HEK293 (cell line): ENCODE measurements around the gene NR1H2.

Source experiments
- CTCF ChIA-PET: fragments of 350-600 bp; formaldehyde crosslinking; extraction: SDS; loops from one replicate; lab custom pipeline; 2021; ENCODE audit warnings: antibody characterized with exemption; lab: Yijun Ruan, JAX
- POLR2A ChIA-PET: fragments of 300-600 bp; formaldehyde crosslinking; extraction: SDS; loops from one replicate; lab custom pipeline; 2020; ENCODE audit warnings: antibody characterized with exemption, inconsistent platforms; lab: Yijun Ruan, JAX
- H3K27ac ChIP-seq: fragments of 200-500 bp; sonication (Bioruptor generic); 2 replicates; pipeline ENCODE4 v1.5.1; 2014; ENCODE audit warnings: low read depth, low read length, control low read depth, inconsistent platforms; ENCODE audit errors: extremely low read depth
- H3K36me3 ChIP-seq, 2 experiments: fragments of 200-500 bp in 1 of 2; sonication (Bioruptor generic) in 1 of 2; 1 replicate in 1 of 2; 2 replicates in 1 of 2; pipeline ENCODE4 v1.5.1; 2014 to 2017; ENCODE audit warnings: inconsistent platforms in 2 of 2, low read length in 2 of 2; ENCODE audit not compliant: control insufficient read depth in 2 of 2, insufficient read depth in 1 of 2
- H3K4me1 ChIP-seq: fragments of 200-500 bp; sonication (Bioruptor generic); 2 replicates; pipeline ENCODE4 v1.5.1; 2014; ENCODE audit warnings: mild to moderate bottlenecking, low read length, inconsistent platforms; ENCODE audit not compliant: control insufficient read depth, insufficient read depth
- H3K4me3 ChIP-seq: 2 replicates; pipeline ENCODE4 v1.5.1; 2011; ENCODE audit warnings: low read depth, mild to moderate bottlenecking, control low read depth, low read length, moderate library complexity
- H3K9me3 ChIP-seq: fragments of 200-500 bp; sonication (Bioruptor generic); 2 replicates; pipeline ENCODE4 v1.5.1; 2014; ENCODE audit warnings: low read depth, low read length, inconsistent platforms; ENCODE audit not compliant: control insufficient read depth, insufficient read depth
- HOXC10 ChIP-seq: sonication (generic); formaldehyde crosslinking; IDR thresholded peaks from 2 replicates; pipeline ENCODE4 v1.8.1; 2023; ENCODE audit warnings: mild to moderate bottlenecking, missing genetic modification reagents
- KLF9 ChIP-seq: fragments of 450-650 bp; formaldehyde crosslinking; IDR thresholded peaks from 2 replicates; pipeline ENCODE4 v1.5.1; 2016; ENCODE audit warnings: missing biosample characterization, missing genetic modification characterization, low read depth
- SCRT1 ChIP-seq: fragments of 450-650 bp; formaldehyde crosslinking; IDR thresholded peaks from 2 replicates; pipeline ENCODE4 v1.5.1; 2016; ENCODE audit warnings: missing biosample characterization, missing genetic modification characterization, borderline replicate concordance
- TCF7L2 ChIP-seq: IDR thresholded peaks from 2 replicates; pipeline ENCODE4 v1.6.1; 2011; ENCODE audit warnings: low read depth, mild to moderate bottlenecking, inconsistent platforms, low read length, moderate library complexity, borderline replicate concordance
- ZFHX2 ChIP-seq: fragments of 450-650 bp; formaldehyde crosslinking; conservative IDR thresholded peaks from 2 replicates; pipeline ENCODE4 v1.5.1; 2016; ENCODE audit warnings: missing biosample characterization, missing genetic modification characterization
- ZNF121 ChIP-seq: fragments of 450-650 bp; formaldehyde crosslinking; IDR thresholded peaks from 2 replicates; pipeline ENCODE4 v1.5.1; 2016; ENCODE audit warnings: missing biosample characterization, missing genetic modification characterization
- ZNF16 ChIP-seq: fragments of 450-650 bp; formaldehyde crosslinking; IDR thresholded peaks from 2 replicates; pipeline ENCODE4 v1.5.1; 2016; ENCODE audit warnings: low read depth, missing biosample characterization, missing genetic modification characterization
- ZNF266 ChIP-seq: fragments of 450-650 bp; formaldehyde crosslinking; IDR thresholded peaks from 2 replicates; pipeline ENCODE4 v1.5.1; 2016; ENCODE audit warnings: missing biosample characterization, missing genetic modification characterization, low read depth
- ZNF311 ChIP-seq: fragments of 450-650 bp; formaldehyde crosslinking; IDR thresholded peaks from 2 replicates; pipeline ENCODE4 v1.5.1; 2017; ENCODE audit warnings: missing biosample characterization, missing genetic modification characterization, borderline replicate concordance
- ZNF341 ChIP-seq: fragments of 450-650 bp; formaldehyde crosslinking; IDR thresholded peaks from 2 replicates; pipeline ENCODE4; 2016; ENCODE audit warnings: low read depth, missing biosample characterization, missing genetic modification characterization
- ZNF501 ChIP-seq: fragments of 450-650 bp; formaldehyde crosslinking; IDR thresholded peaks from 2 replicates; pipeline ENCODE4 v1.5.1; 2016; ENCODE audit warnings: missing biosample characterization, missing genetic modification characterization
- ZNF560 ChIP-seq: fragments of 450-650 bp; formaldehyde crosslinking; IDR thresholded peaks from 2 replicates; pipeline ENCODE4 v1.5.1; 2017; ENCODE audit warnings: missing biosample characterization, missing genetic modification characterization, borderline replicate concordance
- ZNF600 ChIP-seq: fragments of 450-650 bp; formaldehyde crosslinking; IDR thresholded peaks from 2 replicates; pipeline ENCODE4 v1.5.1; 2016; ENCODE audit warnings: missing biosample characterization, missing genetic modification characterization
- ZNF701 ChIP-seq: fragments of 450-650 bp; formaldehyde crosslinking; IDR thresholded peaks from 2 replicates; pipeline ENCODE4 v1.5.1; 2016; ENCODE audit warnings: missing biosample characterization, missing genetic modification characterization
- ZNF830 ChIP-seq: fragments of 450-650 bp; IDR thresholded peaks from 2 replicates; pipeline ENCODE4 v1.5.0; 2018; ENCODE audit warnings: missing biosample characterization, missing genetic modification characterization, low read depth, mild to moderate bottlenecking, moderate library complexity
- TF ChIP-seq, protein P1 (sequence below): fragments of 450-650 bp; formaldehyde crosslinking; IDR thresholded peaks from 2 replicates; pipeline ENCODE4 v1.5.1; 2016; ENCODE audit warnings: missing biosample characterization, missing genetic modification characterization
- TF ChIP-seq, protein P2 (sequence below): fragments of 450-650 bp; formaldehyde crosslinking; IDR thresholded peaks from 2 replicates; pipeline ENCODE4 v1.5.1; 2016; ENCODE audit warnings: missing biosample characterization, missing genetic modification characterization, borderline replicate concordance
- TF ChIP-seq, protein P3 (sequence below): fragments of 450-650 bp; formaldehyde crosslinking; IDR thresholded peaks from 2 replicates; pipeline ENCODE4 v1.5.1; 2016; ENCODE audit warnings: missing biosample characterization, missing genetic modification characterization

The NR1H2 gene

DNA sequence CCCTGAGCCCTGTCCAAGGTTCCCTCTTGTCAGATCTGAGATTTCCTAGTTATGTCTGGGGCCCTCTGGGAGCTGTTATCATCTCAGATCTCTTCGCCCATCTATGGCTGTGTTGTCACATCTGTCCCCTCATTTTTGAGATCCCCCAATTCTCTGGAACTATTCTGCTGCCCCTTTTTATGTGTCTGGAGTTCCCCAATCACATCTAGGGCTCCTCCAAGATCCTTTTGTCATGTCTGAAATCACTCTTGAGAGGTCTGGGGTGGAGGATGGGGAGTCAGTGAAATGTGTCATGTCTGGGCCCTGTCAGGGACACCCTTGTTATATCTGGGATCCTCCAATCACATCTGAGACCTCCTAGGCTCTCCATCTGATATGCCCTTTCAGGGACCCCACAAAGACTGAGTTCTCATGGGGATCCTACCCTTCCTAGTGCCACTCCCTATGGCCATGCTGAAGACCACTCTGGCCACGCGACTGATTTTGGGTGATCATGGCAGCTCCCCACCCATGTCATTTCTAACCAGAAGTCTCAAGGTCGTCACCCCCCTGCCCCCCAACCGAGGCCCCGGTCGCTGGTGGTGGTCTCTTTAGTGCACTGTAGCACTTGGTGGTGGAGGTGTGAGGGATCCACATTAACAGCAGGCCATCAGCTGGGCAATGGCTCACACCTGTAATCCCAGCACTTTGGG is 52.7 kb downstream of the NR1H2 start:
- no peak overlapping the region for H3K4me3 ChIP-seq
- peaks cover 3% of the 10 kb centered on the region for H3K4me1 ChIP-seq
- TF ChIP-seq, protein P1, sequence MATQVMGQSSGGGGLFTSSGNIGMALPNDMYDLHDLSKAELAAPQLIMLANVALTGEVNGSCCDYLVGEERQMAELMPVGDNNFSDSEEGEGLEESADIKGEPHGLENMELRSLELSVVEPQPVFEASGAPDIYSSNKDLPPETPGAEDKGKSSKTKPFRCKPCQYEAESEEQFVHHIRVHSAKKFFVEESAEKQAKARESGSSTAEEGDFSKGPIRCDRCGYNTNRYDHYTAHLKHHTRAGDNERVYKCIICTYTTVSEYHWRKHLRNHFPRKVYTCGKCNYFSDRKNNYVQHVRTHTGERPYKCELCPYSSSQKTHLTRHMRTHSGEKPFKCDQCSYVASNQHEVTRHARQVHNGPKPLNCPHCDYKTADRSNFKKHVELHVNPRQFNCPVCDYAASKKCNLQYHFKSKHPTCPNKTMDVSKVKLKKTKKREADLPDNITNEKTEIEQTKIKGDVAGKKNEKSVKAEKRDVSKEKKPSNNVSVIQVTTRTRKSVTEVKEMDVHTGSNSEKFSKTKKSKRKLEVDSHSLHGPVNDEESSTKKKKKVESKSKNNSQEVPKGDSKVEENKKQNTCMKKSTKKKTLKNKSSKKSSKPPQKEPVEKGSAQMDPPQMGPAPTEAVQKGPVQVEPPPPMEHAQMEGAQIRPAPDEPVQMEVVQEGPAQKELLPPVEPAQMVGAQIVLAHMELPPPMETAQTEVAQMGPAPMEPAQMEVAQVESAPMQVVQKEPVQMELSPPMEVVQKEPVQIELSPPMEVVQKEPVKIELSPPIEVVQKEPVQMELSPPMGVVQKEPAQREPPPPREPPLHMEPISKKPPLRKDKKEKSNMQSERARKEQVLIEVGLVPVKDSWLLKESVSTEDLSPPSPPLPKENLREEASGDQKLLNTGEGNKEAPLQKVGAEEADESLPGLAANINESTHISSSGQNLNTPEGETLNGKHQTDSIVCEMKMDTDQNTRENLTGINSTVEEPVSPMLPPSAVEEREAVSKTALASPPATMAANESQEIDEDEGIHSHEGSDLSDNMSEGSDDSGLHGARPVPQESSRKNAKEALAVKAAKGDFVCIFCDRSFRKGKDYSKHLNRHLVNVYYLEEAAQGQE: 0 out of 2 replicates have a peak, but pooled peaks have one; percentile 28
- TF ChIP-seq ZNF341 (tag by site-specific recombination) (no peak), ZNF701 (no peak)
- no peak overlapping the region for H3K27ac ChIP-seq
- CTCF ChIA-PET: interaction anchor here (1.2 to 1.4 kb wide), 2 partner anchors 32 to 50 kb away, joined by 3 to 7 read pairs; no protein-coding TSS in a partner anchor
- POLR2A ChIA-PET: no interaction called here
- H3K9me3 ChIP-seq: no peaks in the 10 kb centered on the region
- H3K36me3 ChIP-seq: no peaks in the 10 kb centered on the region

- H3K27ac ChIP-seq: no peak overlapping the region
- H3K4me1 ChIP-seq: peaks cover 11% of the 10 kb centered on the region
- H3K36me3 ChIP-seq: no peaks in the 10 kb centered on the region
- POLR2A ChIA-PET: interaction anchor here (0.7 kb wide), 1 partner anchor 70 kb away, joined by 3 read pairs; no protein-coding TSS in a partner anchor
- CTCF ChIA-PET: interaction anchor here (1.4 to 1.6 kb wide), 3 partner anchors 16 to 30 kb away, joined by 4 to 8 read pairs (median 5); no protein-coding TSS in a partner anchor
- TF ChIP-seq ZNF121 (tag by site-specific recombination): peak; percentile 89
- TF ChIP-seq ZNF560 (tag by site-specific recombination): no peak
- no peak for TF ChIP-seq ZNF16 (tag by site-specific recombination)
- 0 out of 2 replicates have a peak, but pooled peaks have one; percentile 2 for TF ChIP-seq ZFHX2 (tag by site-specific recombination)
- TF ChIP-seq TCF7L2: no peak
- H3K4me3 ChIP-seq: no peak overlapping the region
- H3K9me3 ChIP-seq: no peaks in the 10 kb centered on the region
Observed at GRCh38 chr19:50430888-50431342, 54.7 kb downstream of the NR1H2 start.

DNA sequence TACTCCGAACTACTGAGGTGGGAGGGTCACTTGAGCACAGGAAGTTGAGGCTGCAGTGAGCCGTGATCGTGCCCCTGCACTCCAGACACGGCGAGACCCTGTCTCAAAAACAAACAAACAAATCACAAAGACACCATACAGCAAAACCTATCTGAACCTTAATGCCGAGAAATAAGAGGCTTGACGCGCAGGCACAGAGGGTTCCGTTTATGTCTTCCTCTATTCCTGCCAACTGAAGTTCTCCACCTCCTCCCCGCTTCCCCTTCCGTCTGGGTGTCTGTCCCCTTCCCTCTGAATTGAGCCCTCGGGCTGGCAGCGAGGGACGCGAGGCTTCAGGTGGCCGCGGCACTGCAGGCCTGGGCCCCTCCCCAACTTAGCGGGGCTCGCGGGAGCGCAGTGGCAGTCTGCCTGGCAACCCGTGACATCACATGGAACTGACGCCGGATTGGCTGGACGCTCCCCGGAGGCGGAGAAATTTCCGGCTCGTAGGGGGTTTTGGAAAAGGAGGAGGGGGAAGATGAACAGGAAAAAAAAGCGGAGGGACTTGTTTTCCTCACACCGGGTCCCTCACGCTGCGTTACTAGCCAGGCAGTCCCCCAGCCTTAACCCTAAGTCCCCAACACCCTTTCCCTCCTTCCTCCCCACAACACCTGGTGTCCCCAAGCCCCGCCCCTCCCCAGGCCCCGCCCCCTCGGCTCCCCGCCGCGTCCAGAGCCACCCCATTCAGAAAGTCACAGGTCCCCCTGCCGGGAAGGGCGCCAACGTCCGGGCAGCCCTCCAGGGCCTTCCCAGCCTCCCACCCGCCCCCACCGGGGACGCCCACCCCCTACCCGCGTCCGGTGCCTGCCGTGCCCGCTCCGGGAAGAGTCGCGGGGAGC is 55.3 kb downstream of the NR1H2 start:
- peaks cover 11% of the 10 kb centered on the region for H3K4me1 ChIP-seq
- TF ChIP-seq ZNF501 (tag by site-specific recombination) (no peak), ZNF266 (no peak), ZNF600 (tag by site-specific recombination) (peak; percentile 14; the same call in 1 of the 2 replicates), HOXC10 (CRISPR knock-in tag) (no peak), ZNF311 (tag by site-specific recombination) (no peak), KLF9 (no peak), SCRT1 (no peak), ZNF830 (tag by site-specific recombination) (no peak)
- TF ChIP-seq, protein P2, sequence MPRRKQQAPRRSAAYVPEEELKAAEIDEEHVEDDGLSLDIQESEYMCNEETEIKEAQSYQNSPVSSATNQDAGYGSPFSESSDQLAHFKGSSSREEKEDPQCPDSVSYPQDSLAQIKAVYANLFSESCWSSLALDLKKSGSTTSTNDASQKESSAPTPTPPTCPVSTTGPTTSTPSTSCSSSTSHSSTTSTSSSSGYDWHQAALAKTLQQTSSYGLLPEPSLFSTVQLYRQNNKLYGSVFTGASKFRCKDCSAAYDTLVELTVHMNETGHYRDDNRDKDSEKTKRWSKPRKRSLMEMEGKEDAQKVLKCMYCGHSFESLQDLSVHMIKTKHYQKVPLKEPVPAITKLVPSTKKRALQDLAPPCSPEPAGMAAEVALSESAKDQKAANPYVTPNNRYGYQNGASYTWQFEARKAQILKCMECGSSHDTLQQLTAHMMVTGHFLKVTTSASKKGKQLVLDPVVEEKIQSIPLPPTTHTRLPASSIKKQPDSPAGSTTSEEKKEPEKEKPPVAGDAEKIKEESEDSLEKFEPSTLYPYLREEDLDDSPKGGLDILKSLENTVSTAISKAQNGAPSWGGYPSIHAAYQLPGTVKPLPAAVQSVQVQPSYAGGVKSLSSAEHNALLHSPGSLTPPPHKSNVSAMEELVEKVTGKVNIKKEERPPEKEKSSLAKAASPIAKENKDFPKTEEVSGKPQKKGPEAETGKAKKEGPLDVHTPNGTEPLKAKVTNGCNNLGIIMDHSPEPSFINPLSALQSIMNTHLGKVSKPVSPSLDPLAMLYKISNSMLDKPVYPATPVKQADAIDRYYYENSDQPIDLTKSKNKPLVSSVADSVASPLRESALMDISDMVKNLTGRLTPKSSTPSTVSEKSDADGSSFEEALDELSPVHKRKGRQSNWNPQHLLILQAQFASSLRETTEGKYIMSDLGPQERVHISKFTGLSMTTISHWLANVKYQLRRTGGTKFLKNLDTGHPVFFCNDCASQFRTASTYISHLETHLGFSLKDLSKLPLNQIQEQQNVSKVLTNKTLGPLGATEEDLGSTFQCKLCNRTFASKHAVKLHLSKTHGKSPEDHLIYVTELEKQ (tag by site-specific recombination): no peak
- TF ChIP-seq, protein P3, sequence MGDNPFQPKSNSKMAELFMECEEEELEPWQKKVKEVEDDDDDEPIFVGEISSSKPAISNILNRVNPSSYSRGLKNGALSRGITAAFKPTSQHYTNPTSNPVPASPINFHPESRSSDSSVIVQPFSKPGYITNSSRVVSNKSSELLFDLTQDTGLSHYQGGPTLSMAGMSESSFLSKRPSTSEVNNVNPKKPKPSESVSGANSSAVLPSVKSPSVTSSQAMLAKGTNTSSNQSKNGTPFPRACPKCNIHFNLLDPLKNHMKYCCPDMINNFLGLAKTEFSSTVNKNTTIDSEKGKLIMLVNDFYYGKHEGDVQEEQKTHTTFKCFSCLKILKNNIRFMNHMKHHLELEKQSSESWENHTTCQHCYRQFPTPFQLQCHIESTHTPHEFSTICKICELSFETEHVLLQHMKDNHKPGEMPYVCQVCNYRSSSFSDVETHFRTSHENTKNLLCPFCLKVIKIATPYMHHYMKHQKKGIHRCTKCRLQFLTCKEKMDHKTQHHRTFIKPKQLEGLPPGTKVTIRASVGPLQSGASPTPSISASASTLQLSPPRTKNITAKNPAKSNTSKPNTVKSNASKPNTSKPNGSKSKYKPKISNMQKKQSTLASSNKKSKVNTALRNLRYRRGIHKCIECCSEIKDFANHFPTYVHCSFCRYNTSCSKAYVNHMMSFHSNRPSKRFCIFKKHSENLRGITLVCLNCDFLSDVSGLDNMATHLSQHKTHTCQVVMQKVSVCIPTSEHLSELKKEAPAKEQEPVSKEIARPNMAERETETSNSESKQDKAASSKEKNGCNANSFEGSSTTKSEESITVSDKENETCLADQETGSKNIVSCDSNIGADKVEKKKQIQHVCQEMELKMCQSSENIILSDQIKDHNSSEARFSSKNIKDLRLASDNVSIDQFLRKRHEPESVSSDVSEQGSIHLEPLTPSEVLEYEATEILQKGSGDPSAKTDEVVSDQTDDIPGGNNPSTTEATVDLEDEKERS: no peak

More for the DNA sequence above, 55.3 kb downstream of the NR1H2 start:
- peak overlapping the region; percentile 57 for H3K4me3 ChIP-seq
- no peak overlapping the region; the same call in 1 of the 2 replicates for H3K27ac ChIP-seq
- POLR2A ChIA-PET: interaction anchor here (0.5 to 1.2 kb wide), 3 partner anchors 54 to 373 kb away, joined by 3 read pairs; no protein-coding TSS in a partner anchor
- no peaks in the 10 kb centered on the region for H3K36me3 ChIP-seq
- no peaks in the 10 kb centered on the region for H3K9me3 ChIP-seq
- CTCF ChIA-PET: interaction anchor here (0.8 to 1.6 kb wide), 2 partner anchors 29 to 74 kb away, joined by 3 to 5 read pairs; no protein-coding TSS in a partner anchor
